Fibroblast of lung (primary cell): ENCODE measurements around the gene DUSP19. TPM values are rescaled to one million over a fixed set of nuclear protein-coding genes. Genes with fewer than 3 reads are reported as not detected.
A peak's percentile ranks its signal among the peaks of the same experiment; 100 is the strongest.

Experiments
- DNase-seq, 2 donors: peaks; one replicate each; pipeline versions ENCODE4 v3.0.0 to v3.0.0-alpha.2; 2010; ENCODE audit warnings: low read depth in 2 of 2
- H2AFZ ChIP-seq: 2 replicates; pipeline ENCODE4 v1.5.1; 2012; ENCODE audit warnings: low read length, control low read depth, inconsistent platforms
- H3K27ac ChIP-seq: 2 replicates; pipeline ENCODE4 v1.5.1; 2011; ENCODE audit warnings: low read length, control low read depth; ENCODE audit not compliant: insufficient read depth
- H3K27me3 ChIP-seq: 2 replicates; pipeline ENCODE4 v1.5.1; 2011; ENCODE audit warnings: mild to moderate bottlenecking, low read length; ENCODE audit not compliant: control insufficient read depth, insufficient read depth
- H3K36me3 ChIP-seq: 2 replicates; pipeline ENCODE4 v1.5.1; 2011; ENCODE audit warnings: low read length; ENCODE audit not compliant: control insufficient read depth, insufficient read depth
- H3K4me1 ChIP-seq: 2 replicates; pipeline ENCODE4 v1.5.1; 2011; ENCODE audit warnings: low read length; ENCODE audit not compliant: control insufficient read depth, insufficient read depth; ENCODE audit errors: extremely low read depth
- H3K4me2 ChIP-seq: 2 replicates; pipeline ENCODE4 v1.5.1; 2011; ENCODE audit warnings: low read length, control low read depth; ENCODE audit not compliant: insufficient read depth; ENCODE audit errors: extremely low read depth
- H3K4me3 ChIP-seq, 4 experiments: fragments of 200-600 bp in 1 of 4; sonication (generic) in 1 of 4; replicated peaks in 1 of 4; 2 replicates each; pipeline ENCODE4 v1.5.1; 2011 to 2016; ENCODE audit warnings: low read length in 4 of 4, low read depth in 3 of 4, mild to moderate bottlenecking in 3 of 4, control low read depth in 2 of 4, inconsistent platforms in 1 of 4, mixed read lengths in 1 of 4; ENCODE audit not compliant: insufficient read depth in 1 of 4; ENCODE audit errors: control extremely low read depth in 1 of 4
- H3K79me2 ChIP-seq: 2 replicates; pipeline ENCODE4 v1.5.1; 2012; ENCODE audit warnings: mild to moderate bottlenecking, low read length, inconsistent platforms; ENCODE audit not compliant: control insufficient read depth, insufficient read depth
- H3K9ac ChIP-seq: 2 replicates; pipeline ENCODE4 v1.5.1; 2011; ENCODE audit warnings: mild to moderate bottlenecking, low read length, control low read depth; ENCODE audit not compliant: insufficient read depth
- H3K9me3 ChIP-seq: 2 replicates; pipeline ENCODE4 v1.5.1; 2012; ENCODE audit warnings: low read depth, low read length; ENCODE audit not compliant: control insufficient read depth, insufficient read depth
- H4K20me1 ChIP-seq: 2 replicates; pipeline ENCODE4 v1.5.1; 2011; ENCODE audit warnings: low read length; ENCODE audit not compliant: control insufficient read depth, insufficient read depth; ENCODE audit errors: extremely low read depth
- CTCF ChIP-seq, 2 donors: IDR thresholded peaks in 1 of 2; conservative IDR thresholded peaks in 1 of 2; 1 replicate in 1 of 2; 2 replicates in 1 of 2; pipeline ENCODE4 v1.5.1; 2011 to 2012; ENCODE audit warnings: low read length in 2 of 2, control low read depth in 1 of 2, inconsistent platforms in 1 of 2, low read depth in 1 of 2, mild to moderate bottlenecking in 1 of 2
- EZH2 ChIP-seq: IDR thresholded peaks from 2 replicates; pipeline ENCODE4 v1.5.1; 2012; ENCODE audit warnings: low read length, control low read depth, mild to moderate bottlenecking; ENCODE audit errors: missing control alignments
- polyA plus RNA-seq, 2 donors: library from polyadenylated mRNA; depleted of rRNA in 1 of 2; stranded (reverse) in 1 of 2; unstranded in 1 of 2; fragments of >200 nt; gene quantifications; 2 replicates each; pipeline ENCODE4 v1.2.1, GENCODE V29; 2011 to 2012; ENCODE audit warnings: missing spikeins in 1 of 2
- total RNA-seq: library from RNA; depleted of rRNA; stranded (reverse); fragments of >200 nt; gene quantifications from 2 replicates; pipeline ENCODE4 v1.2.1, GENCODE V29; 2014

DUSP19 gene
- total and polyA plus RNA-seq, 2 donors (not counting 1 experiment from before 2014, with no cell fraction given), result 2.6 to 7.4 TPM

GRCh38 chr2:183134016-183134415, 55.5 kb downstream of the DUSP19 start:
- H2AFZ ChIP-seq, result no peak overlapping the region
- no peaks in the 10 kb centered on the region for H3K9me3 ChIP-seq
- no peak for DNase-seq
- no peak overlapping the region for H3K4me2 ChIP-seq
- peaks cover 13% of the 10 kb centered on the region for H3K79me2 ChIP-seq
- no peaks in the 10 kb centered on the region for H3K27me3 ChIP-seq
- H3K36me3 ChIP-seq, result no peaks in the 10 kb centered on the region
- H4K20me1 ChIP-seq, result no peaks in the 10 kb centered on the region
- H3K27ac ChIP-seq, result no peak overlapping the region
- H3K4me3 ChIP-seq, result no peak overlapping the region
- no peaks in the 10 kb centered on the region for H3K4me1 ChIP-seq
- TF ChIP-seq CTCF (conservative IDR thresholded peaks at IDR 0.05 in 1 of 2, IDR thresholded peaks at IDR 0.05 in 1 of 2; ENCODE audit: low read depth in 1 of 2, low read length in 2 of 2) (no peak), EZH2 (no peak)
- H3K9ac ChIP-seq, result no peak overlapping the region

DNA sequence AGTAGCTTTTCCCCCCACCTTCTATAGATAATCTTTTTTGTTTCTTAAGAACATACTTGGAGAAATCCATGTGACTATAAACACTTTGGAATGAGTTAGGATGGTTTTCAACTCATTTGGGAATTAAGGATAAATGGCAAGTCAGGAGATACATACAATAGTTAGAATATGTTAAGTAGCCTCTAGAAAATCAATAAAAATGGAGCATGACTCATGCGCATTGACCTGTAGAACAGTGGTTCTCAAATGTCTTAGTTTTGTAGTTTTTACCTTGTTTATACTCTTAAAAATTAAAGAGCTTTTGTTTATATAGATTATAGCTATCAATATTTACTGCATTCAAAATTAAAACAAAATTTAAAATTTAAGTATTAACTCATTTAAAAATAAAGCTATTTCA, 70.4 kb downstream of the DUSP19 start:
- Histone ChIP-seq H3K4me1 (no peaks in the 10 kb centered on the region), H3K27ac (no peak overlapping the region), H3K9ac (no peak overlapping the region), H3K36me3 (no peaks in the 10 kb centered on the region), H3K4me3 (no peak overlapping the region), H3K4me2 (no peak overlapping the region), H3K9me3 (no peaks in the 10 kb centered on the region), H4K20me1 (no peaks in the 10 kb centered on the region), H2AFZ (no peak overlapping the region), H3K79me2 (peaks cover 3% of the 10 kb centered on the region), H3K27me3 (no peaks in the 10 kb centered on the region)
- no peak for DNase-seq
- TF ChIP-seq CTCF (conservative IDR thresholded peaks at IDR 0.05 in 1 of 2, IDR thresholded peaks at IDR 0.05 in 1 of 2; ENCODE audit: low read depth in 1 of 2, low read length in 2 of 2) (no peak), EZH2 (no peak)

DNA sequence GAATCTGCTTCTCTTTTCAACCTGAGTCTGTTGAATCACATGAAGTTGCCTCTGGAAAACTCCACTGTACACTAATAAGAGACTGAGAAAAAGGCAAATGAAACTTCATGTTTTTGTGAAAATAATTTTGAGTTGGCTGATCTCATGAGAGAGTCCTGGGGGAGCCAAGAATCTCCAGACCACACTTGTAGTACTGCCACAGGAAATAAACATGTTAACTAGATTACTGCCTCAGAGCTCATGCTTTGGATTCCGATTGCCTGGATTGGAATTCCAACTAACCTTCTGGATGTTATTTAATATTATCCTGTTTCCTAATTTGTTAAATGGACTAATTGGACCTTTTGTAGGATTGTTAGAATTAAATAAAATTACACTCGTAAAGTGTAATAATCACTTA, 70.9 kb downstream of the DUSP19 start:
- Histone ChIP-seq H3K79me2 (peaks cover 3% of the 10 kb centered on the region), H3K4me2 (no peak overlapping the region), H3K9ac (no peak overlapping the region), H3K36me3 (no peaks in the 10 kb centered on the region), H3K4me3 (no peak overlapping the region), H3K27ac (no peak overlapping the region), H2AFZ (no peak overlapping the region), H3K4me1 (no peaks in the 10 kb centered on the region), H4K20me1 (no peaks in the 10 kb centered on the region), H3K27me3 (no peaks in the 10 kb centered on the region), H3K9me3 (no peaks in the 10 kb centered on the region)
- DNase-seq, result peak; percentile 35 to 83
- TF ChIP-seq CTCF (conservative IDR thresholded peaks at IDR 0.05 in 1 of 2, IDR thresholded peaks at IDR 0.05 in 1 of 2; ENCODE audit: low read depth in 1 of 2, low read length in 2 of 2) (no peak), EZH2 (no peak)

Other genes starting within 250 kb of the DUSP19 start
- gene FRZB, start 212.1 kb upstream of the DUSP19 start, total RNA-seq, result 2.0 and 5.6 TPM in 2 replicates
- 1.4 and 1.5 TPM in 2 replicates for gene FRZB, start 212.1 kb upstream of the DUSP19 start, polyA plus RNA-seq
- 106 and 141 TPM in 2 replicates for gene NCKAP1, start 40.3 kb upstream of the DUSP19 start, total RNA-seq
- gene NCKAP1, start 40.3 kb upstream of the DUSP19 start, polyA plus RNA-seq, result 185 and 219 TPM in 2 replicates
- gene NUP35, start 45.7 kb downstream of the DUSP19 start, total RNA-seq, result 6.7 and 8.9 TPM in 2 replicates
- gene NUP35, start 45.7 kb downstream of the DUSP19 start, polyA plus RNA-seq, result 10.0 and 15.1 TPM in 2 replicates